ENCODE results near the gene FAT3.

FAT3 gene

DNA sequence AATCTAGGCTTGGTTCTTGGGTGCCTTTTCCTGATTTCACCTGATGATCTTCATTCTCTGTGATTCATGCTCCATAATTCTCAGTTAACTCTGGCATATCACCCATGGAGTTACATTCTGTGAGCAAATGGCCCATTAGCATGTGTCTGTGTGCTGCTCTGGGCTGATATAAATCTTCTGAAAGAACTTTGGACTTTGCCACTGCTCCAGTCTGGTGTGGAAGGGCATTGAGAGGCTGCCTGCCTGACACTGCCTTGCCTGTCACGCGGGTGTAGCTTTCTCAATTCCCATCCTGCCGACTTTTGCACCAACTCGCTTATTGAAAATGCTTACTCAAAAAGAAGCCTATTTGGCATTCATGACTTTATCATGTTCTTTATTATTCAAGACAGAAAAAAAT is 42.2 kb downstream of the FAT3 start:
- no CpG with 5 or more reads among the region's 4 CpGs for WGBS (ENCODE audit: extremely low coverage, insufficient coverage, insufficient read length)

GRCh38 chr11:92267278-92267677 is 42.7 kb downstream of the FAT3 start:
- Histone ChIP-seq H2AFZ (ENCODE audit: insufficient read depth, low read length, poor library complexity) (no peak overlapping the region), H3K14ac (ENCODE audit: low read length) (no peak overlapping the region), H2AK5ac (ENCODE audit: low read length) (peak overlapping the region; percentile 85), H3K4ac (ENCODE audit: low read depth, low read length) (no peak overlapping the region), H3K79me1 (ENCODE audit: low read length) (peaks cover 4% of the 10 kb centered on the region), H3K27me3 (ENCODE audit: insufficient read depth, low read length) (no peaks in the 10 kb centered on the region), H4K8ac (ENCODE audit: low read depth, low read length) (peak overlapping the region; percentile 66), H3K23ac (ENCODE audit: low read length) (no peak overlapping the region), H3K4me3 (ENCODE audit: low read depth, low read length) (no peak overlapping the region), H4K91ac (ENCODE audit: low read depth, low read length) (no peak overlapping the region), H3K79me2 (ENCODE audit: control insufficient read depth, insufficient read depth, low read length, poor library complexity) (no peaks in the 10 kb centered on the region), H4K12ac (ENCODE audit: low read depth, low read length) (no peak overlapping the region), H2BK12ac (ENCODE audit: low read length) (peak overlapping the region; percentile 81), H3K18ac (ENCODE audit: low read length) (no peak overlapping the region), H3K27ac (ENCODE audit: low read depth, low read length) (no peak overlapping the region), H3K4me2 (ENCODE audit: low read length) (no peak overlapping the region), H3K9ac (ENCODE audit: low read length) (no peak overlapping the region), H3K4me1 (ENCODE audit: control insufficient read depth in 1 of 2, insufficient read depth in 2 of 2, low read length in 2 of 2) (peaks cover 0 to 4% of the 10 kb centered on the region in 2 experiments), H3K9me3 (ENCODE audit: insufficient read depth, low read depth, low read length) (no peaks in the 10 kb centered on the region), H2BK120ac (ENCODE audit: insufficient read depth, low read length, poor library complexity) (no peak overlapping the region), H2BK5ac (ENCODE audit: low read depth, low read length, poor library complexity) (no peak overlapping the region), H3K36me3 (ENCODE audit: control insufficient read depth in 1 of 2, insufficient read depth in 2 of 2, low read length in 2 of 2) (no peaks in the 10 kb centered on the region)
- DNase-seq = no peak
- no CpG with 5 or more reads among the region's 2 CpGs for WGBS (ENCODE audit: extremely low coverage, insufficient coverage, insufficient read length)

More for the DNA sequence above, 42.2 kb downstream of the FAT3 start:
- Histone ChIP-seq H3K27ac (ENCODE audit: low read depth, low read length) (no peak overlapping the region), H3K9ac (ENCODE audit: low read length) (no peak overlapping the region), H2BK5ac (ENCODE audit: low read depth, low read length, poor library complexity) (no peak overlapping the region), H3K79me2 (ENCODE audit: control insufficient read depth, insufficient read depth, low read length, poor library complexity) (no peaks in the 10 kb centered on the region), H4K91ac (ENCODE audit: low read depth, low read length) (no peak overlapping the region), H3K4ac (ENCODE audit: low read depth, low read length) (no peak overlapping the region), H3K4me3 (ENCODE audit: low read depth, low read length) (no peak overlapping the region), H3K23ac (ENCODE audit: low read length) (no peak overlapping the region), H3K9me3 (ENCODE audit: insufficient read depth, low read depth, low read length) (no peaks in the 10 kb centered on the region), H3K4me1 (ENCODE audit: control insufficient read depth in 1 of 2, insufficient read depth in 2 of 2, low read length in 2 of 2) (peaks cover 0 to 4% of the 10 kb centered on the region in 2 experiments), H2BK12ac (ENCODE audit: low read length) (peak overlapping the region; percentile 82), H4K12ac (ENCODE audit: low read depth, low read length) (no peak overlapping the region), H3K14ac (ENCODE audit: low read length) (no peak overlapping the region), H4K8ac (ENCODE audit: low read depth, low read length) (no peak overlapping the region), H3K79me1 (ENCODE audit: low read length) (peaks cover 4% of the 10 kb centered on the region), H3K18ac (ENCODE audit: low read length) (no peak overlapping the region), H2AFZ (ENCODE audit: insufficient read depth, low read length, poor library complexity) (no peak overlapping the region), H3K4me2 (ENCODE audit: low read length) (no peak overlapping the region), H3K36me3 (ENCODE audit: control insufficient read depth in 1 of 2, insufficient read depth in 2 of 2, low read length in 2 of 2) (no peaks in the 10 kb centered on the region), H3K27me3 (ENCODE audit: insufficient read depth, low read length) (no peaks in the 10 kb centered on the region), H2BK120ac (ENCODE audit: insufficient read depth, low read length, poor library complexity) (peak overlapping the region; percentile 63), H2AK5ac (ENCODE audit: low read length) (peak overlapping the region; percentile 18)
- no peak for DNase-seq

- DNase-seq = peak in 1 of 2 donors; percentile 33
- Histone ChIP-seq H3K79me1 (ENCODE audit: low read length) (peaks cover 4% of the 10 kb centered on the region), H2AFZ (ENCODE audit: insufficient read depth, low read length, poor library complexity) (no peak overlapping the region), H3K27me3 (ENCODE audit: insufficient read depth, low read length) (no peaks in the 10 kb centered on the region), H3K4me2 (ENCODE audit: low read length) (no peak overlapping the region), H2AK5ac (ENCODE audit: low read length) (no peak overlapping the region), H4K12ac (ENCODE audit: low read depth, low read length) (no peak overlapping the region), H2BK5ac (ENCODE audit: low read depth, low read length, poor library complexity) (no peak overlapping the region), H3K9ac (ENCODE audit: low read length) (no peak overlapping the region), H3K27ac (ENCODE audit: low read depth, low read length) (no peak overlapping the region), H4K91ac (ENCODE audit: low read depth, low read length) (no peak overlapping the region), H3K4me3 (ENCODE audit: low read depth, low read length) (no peak overlapping the region), H4K8ac (ENCODE audit: low read depth, low read length) (no peak overlapping the region), H3K23ac (ENCODE audit: low read length) (no peak overlapping the region), H3K4ac (ENCODE audit: low read depth, low read length) (no peak overlapping the region), H3K18ac (ENCODE audit: low read length) (no peak overlapping the region), H2BK12ac (ENCODE audit: low read length) (no peak overlapping the region), H3K9me3 (ENCODE audit: insufficient read depth, low read depth, low read length) (no peaks in the 10 kb centered on the region), H3K36me3 (ENCODE audit: control insufficient read depth in 1 of 2, insufficient read depth in 2 of 2, low read length in 2 of 2) (no peaks in the 10 kb centered on the region), H3K4me1 (ENCODE audit: control insufficient read depth in 1 of 2, insufficient read depth in 2 of 2, low read length in 2 of 2) (peaks cover 0 to 4% of the 10 kb centered on the region in 2 experiments), H3K14ac (ENCODE audit: low read length) (no peak overlapping the region), H3K79me2 (ENCODE audit: control insufficient read depth, insufficient read depth, low read length, poor library complexity) (no peaks in the 10 kb centered on the region), H2BK120ac (ENCODE audit: insufficient read depth, low read length, poor library complexity) (no peak overlapping the region)
Measured at GRCh38 chr11:92267968-92268367, 43.4 kb downstream of the FAT3 start.

GRCh38 chr11:92268546-92268945 is 43.9 kb downstream of the FAT3 start:
- WGBS (ENCODE audit: extremely low coverage, insufficient coverage, insufficient read length) = no CpG with 5 or more reads among the region's 1 CpG

More at GRCh38 chr11:92268546-92268945, 43.9 kb downstream of the FAT3 start:
- Histone ChIP-seq H3K9me3 (ENCODE audit: insufficient read depth, low read depth, low read length) (no peaks in the 10 kb centered on the region), H2BK120ac (ENCODE audit: insufficient read depth, low read length, poor library complexity) (no peak overlapping the region), H3K27ac (ENCODE audit: low read depth, low read length) (no peak overlapping the region), H3K9ac (ENCODE audit: low read length) (no peak overlapping the region), H3K18ac (ENCODE audit: low read length) (no peak overlapping the region), H3K14ac (ENCODE audit: low read length) (no peak overlapping the region), H2BK5ac (ENCODE audit: low read depth, low read length, poor library complexity) (no peak overlapping the region), H2AFZ (ENCODE audit: insufficient read depth, low read length, poor library complexity) (no peak overlapping the region), H2BK12ac (ENCODE audit: low read length) (no peak overlapping the region), H4K8ac (ENCODE audit: low read depth, low read length) (no peak overlapping the region), H3K36me3 (ENCODE audit: control insufficient read depth in 1 of 2, insufficient read depth in 2 of 2, low read length in 2 of 2) (no peaks in the 10 kb centered on the region), H4K12ac (ENCODE audit: low read depth, low read length) (no peak overlapping the region), H3K23ac (ENCODE audit: low read length) (no peak overlapping the region), H3K4me2 (ENCODE audit: low read length) (no peak overlapping the region), H3K79me2 (ENCODE audit: control insufficient read depth, insufficient read depth, low read length, poor library complexity) (no peaks in the 10 kb centered on the region), H3K4me3 (ENCODE audit: low read depth, low read length) (no peak overlapping the region), H3K4ac (ENCODE audit: low read depth, low read length) (no peak overlapping the region), H3K79me1 (ENCODE audit: low read length) (peaks cover 4% of the 10 kb centered on the region), H4K91ac (ENCODE audit: low read depth, low read length) (no peak overlapping the region), H2AK5ac (ENCODE audit: low read length) (no peak overlapping the region), H3K4me1 (ENCODE audit: control insufficient read depth in 1 of 2, insufficient read depth in 2 of 2, low read length in 2 of 2) (peaks cover 0 to 4% of the 10 kb centered on the region in 2 experiments), H3K27me3 (ENCODE audit: insufficient read depth, low read length) (no peaks in the 10 kb centered on the region)
- DNase-seq = peak in 1 of 2 donors; percentile 28
